GM18508 (cell line): ENCODE data around the gene DDC.
"Not testable (repeated sequence)": the region's sequence is repeated elsewhere in the genome, so short reads cannot be mapped to it uniquely, and the experiment has no call there.

ENCODE experiments used
- ATAC-seq: cut with Tn5 transposase; IDR thresholded peaks from one replicate; pipeline ENCODE4 v1.9.1; 2021; ENCODE audit warnings: moderate number of reproducible peaks; ENCODE audit not compliant: insufficient read depth, unreplicated experiment

The DDC gene

DNA sequence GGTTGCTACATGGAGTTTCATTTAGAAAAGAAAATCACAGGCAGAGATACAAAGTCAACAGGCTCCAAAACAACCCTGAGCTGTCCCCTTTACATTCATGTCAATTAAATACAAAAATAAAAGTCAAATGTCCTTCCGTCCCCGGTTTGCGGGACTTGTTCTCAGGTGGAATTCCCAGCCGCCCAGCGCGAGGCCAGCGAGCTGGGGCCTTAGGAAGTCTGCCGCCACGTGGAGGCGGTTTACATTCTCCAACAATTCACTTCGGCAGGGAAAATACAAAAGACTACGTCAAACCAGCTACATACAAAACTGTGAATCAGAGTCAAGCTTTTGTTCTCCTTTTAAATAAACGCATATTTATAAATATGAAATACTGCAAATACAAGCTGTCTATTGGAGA, 25.3 kb upstream of the DDC start:
- no peak for ATAC-seq

DNA sequence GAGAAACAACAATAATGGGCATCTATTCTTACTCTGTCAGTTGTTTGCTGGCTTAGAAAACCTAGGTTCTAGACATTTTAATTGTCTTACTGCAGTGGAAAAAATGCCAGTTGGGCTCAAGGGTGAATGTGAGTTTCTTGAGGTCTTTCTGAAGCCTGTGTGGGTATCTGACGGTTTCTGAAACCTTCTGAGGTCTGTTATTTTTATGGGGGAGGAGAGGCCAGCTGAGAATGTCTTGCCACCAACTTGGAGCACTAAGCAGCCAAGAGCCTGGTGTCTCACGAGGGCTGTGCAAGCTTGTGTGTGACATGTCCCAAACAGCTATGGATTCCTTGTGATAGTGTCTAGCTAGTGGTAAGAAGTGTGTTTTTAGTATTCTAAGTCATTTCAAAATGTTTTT, 24.2 kb upstream of the DDC start:
- no peak for ATAC-seq

DNA sequence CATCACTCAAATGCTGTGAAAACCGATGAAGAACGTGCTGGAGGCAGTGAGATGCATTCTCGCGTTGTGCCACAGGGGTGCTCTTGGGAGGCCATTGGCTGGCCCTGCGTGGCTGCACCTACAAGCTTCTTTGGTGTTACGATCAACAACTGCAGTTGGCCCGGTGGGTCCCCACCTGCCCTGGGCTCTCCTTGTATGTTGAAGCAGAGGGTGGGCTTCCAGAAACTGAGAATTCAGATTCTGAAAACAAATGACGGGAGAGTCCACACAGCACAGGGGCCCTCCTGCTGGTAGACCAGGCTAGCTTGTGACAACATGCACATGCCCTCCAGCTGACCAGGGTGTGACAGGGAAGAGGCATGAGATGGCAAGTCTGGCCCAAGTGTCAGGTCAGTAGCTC, 23.7 kb upstream of the DDC start:
- ATAC-seq: no peak

DNA sequence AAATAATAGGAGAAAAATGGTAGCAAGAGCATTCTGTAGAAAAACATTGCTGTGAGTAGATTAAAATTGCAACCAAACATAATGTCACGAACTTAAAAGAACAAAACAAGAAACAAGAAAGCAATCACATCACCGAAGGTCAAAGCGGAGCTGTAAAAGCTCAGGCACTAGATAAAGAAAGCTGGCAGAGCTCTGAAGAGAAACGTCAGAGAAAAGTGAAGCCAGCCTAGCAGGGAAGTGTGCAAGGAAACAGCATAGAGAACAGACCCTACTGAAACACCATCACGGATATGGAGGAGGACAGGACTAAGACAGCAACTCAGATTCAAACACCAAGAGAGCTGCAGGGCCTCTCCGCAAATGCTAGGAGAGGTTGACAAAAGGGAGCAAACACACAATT, 22.5 kb upstream of the DDC start:
- no peak for ATAC-seq

DNA sequence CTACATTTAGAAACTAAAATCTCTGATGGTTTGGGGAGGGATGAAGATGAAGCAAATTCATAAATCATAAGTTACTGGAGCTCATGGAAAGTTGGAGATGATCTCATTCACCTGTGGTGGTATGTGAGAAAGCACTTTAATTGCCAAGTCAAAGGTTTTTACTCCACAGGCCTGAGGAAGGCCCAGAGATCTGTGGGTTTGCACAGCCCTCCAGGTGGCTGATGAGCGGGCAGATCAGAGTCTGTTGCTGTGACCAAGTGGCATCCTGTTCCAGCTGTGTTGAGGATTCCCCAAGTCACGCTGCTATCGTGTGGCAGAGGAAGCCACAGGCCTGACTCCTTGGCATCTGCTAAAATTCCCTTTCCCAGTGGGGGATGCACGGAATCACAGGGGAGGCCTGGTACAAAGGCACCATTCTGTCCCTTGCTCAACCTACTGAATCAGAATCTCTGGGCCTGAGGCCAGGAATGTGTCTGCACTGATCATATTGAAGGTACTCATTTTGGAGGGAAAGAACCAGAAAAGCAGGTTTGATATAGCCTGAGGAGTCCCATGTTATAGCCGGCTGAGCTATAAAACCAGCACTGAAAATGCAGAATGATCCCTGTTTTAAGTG, 19.7 kb upstream of the DDC start:
- no peak for ATAC-seq

DNA sequence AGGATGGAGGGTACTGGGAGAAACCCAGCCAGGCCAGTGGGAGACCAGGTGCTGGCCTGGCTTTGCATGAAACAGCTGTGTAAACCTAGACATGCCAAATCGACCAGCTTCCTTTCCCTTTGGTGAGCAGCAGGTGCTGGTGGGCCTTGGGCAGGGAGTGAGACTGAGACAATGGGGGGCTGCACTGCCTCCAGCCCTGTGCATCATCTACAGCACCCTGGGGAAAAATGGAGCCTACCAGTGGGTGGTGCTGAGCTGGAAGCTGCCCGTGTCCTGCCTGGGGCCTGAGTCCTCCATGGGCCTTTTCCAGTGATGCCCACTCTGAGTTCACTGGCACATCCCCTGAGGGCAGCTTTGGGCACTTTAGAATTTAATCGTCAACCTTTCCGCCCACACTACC, 19.2 kb upstream of the DDC start:
- no peak for ATAC-seq

DNA sequence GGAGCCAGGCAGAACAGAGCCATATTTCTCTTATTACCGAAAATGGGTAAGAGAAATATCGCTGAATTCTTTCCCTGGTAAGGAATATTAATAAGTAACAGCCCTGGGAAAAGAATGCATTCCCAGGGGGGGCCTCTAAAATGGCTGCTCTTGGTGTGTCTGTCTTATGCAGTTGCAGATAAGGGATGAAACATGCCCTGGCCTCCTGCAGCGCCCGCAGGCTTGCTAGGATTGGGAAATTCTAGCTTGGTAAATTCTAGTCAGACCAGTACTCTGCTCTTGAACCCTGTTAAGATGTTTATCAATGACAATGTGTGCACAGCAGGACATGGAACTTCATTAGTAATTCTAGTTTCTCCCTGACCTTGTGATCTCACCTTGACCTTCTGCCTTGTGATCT, 18.1 kb upstream of the DDC start:
- ATAC-seq: not testable (repeated sequence)

DNA sequence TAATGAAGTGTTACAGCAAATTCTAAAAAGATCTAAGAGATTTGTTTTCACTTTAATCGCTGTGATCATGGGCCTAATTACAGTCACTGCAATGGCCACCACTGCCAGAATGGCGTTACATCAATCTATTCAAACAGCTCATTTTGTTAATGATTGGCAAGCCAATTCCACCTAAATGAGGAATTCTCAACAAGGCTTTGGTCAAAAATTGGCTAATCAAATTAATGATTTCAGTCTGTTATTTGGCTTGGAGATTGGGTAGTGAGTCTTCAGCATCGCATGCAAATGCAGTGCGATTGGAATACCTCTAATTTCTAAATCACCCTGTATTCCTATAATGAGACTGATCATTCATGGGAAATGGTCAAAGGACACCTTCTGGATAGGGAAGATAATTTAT, 17.1 kb upstream of the DDC start:
- ATAC-seq: not testable (repeated sequence)

DNA sequence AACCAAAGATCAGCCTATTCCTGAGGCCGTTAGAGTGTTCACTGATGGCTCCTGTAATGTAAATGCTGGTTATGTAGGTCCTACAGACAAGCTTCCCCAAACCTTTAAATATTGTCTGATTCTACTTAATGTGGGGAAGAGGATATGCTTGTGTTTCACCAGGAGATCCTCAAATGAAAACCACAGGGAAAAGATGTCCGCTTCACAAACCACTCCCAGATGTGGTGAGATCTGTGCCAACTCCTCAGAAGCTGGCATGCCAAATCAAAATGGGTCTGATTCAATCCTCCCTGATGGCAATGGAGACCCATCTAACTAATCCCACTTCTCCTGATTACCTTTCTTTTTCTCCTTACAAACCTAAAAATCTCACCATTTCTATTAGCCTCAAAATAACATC, 15.5 kb upstream of the DDC start:
- ATAC-seq: not testable (repeated sequence)

DNA sequence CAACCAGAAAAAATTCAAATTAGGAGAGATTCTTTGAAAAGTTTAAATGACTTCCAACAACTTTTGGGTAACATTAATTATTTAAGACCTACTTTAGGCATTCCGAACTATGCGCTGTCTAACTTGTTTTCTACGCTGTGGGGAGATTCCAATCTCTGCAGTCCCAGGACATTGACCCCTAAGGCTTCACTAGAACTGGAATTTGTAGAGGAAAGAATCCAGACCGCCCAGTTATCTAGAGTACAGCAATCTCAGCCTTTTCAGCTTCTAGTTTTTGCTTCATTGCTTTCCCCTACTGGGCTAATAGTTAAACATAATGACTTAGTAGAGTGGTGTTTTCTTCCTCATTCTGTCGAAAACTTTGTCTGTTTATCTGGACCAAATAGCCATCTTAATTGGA, 14.9 kb upstream of the DDC start:
- ATAC-seq: no peak

DNA sequence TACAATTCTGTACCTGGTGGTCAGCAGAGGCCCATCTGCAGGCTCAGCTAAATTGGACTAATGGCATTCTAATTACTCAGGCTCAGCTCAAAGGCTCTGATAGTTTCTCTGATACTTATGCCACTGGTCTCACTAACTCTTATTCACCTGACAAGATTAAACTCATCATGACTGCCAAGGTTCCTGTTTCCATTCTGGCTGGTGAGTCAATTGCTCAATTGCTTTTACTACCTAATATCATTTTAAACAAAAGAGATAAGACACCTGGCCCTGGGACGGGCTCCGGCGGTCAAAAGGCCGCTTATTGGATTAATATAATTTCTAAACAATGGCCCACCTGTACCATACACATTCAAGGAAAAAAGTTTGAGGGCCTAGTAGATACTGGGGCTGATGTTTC, 12.9 kb upstream of the DDC start:
- ATAC-seq: not testable (repeated sequence)

DNA sequence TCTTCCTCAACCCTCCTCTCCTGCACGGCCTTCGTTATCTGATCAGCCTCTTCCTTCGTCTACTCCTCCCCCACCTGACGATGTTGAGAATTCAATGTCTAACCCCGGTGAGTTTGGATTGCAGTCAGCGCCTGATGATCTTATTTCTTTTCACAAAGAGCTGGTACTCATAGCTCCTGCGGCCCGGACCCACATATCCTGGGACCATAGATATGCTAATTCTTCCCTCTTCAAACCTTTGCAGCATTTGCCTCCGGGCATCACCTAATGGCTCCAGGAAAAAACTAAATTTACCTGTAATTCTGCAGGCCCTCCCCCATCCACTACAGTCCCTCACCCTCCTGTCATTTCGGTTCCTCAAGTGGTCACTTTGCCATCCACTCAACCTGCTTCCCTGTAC, 12.4 kb upstream of the DDC start:
- ATAC-seq: no peak

DNA sequence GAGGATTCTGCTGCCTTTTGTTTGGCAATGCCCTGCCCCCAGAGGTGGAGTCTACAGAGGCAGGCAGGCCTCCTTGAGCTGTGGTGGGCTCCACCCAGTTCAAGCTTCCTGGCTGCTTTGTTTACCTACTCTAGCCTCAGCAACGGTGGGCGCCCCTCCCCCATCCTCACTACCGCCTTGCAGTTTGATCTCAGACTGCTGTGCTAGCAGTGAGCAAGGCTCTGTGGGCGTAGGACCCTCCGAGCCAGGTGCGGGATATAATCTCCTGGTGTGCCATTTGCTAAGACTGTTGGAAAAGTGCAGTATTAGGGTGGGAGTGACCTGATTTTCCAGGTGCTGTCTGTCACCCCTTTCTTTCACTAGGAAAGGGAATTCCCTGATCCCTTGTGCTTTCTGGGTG, 11.2 kb upstream of the DDC start:
- not testable (repeated sequence) for ATAC-seq

DNA sequence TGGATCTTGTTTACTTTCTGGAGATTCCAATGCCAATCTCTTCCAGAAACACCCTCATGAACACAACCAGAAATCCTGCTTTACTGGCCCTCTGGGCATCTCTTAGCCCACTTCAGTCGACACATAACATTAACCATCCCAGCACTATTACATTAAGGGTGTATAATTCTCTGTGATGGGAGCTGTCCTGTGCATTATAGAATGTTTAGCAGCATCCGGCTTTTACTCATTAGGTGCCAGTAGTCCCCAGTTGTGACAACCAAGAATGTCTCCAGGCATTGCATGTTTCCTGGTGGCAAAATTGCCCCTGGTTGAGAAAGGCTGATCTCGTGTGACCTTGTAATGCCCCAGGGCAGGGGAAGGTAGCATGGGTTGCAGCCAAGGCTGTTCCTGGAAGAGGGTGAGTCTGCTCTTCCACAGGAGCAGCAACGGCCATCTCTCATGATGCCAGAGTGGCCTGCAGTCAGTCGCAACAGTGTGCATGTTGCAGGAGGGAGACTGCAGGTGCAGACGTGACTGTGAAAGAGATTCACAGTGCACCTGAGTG, 2.6 kb upstream of the DDC start:
- ATAC-seq: no peak

DNA sequence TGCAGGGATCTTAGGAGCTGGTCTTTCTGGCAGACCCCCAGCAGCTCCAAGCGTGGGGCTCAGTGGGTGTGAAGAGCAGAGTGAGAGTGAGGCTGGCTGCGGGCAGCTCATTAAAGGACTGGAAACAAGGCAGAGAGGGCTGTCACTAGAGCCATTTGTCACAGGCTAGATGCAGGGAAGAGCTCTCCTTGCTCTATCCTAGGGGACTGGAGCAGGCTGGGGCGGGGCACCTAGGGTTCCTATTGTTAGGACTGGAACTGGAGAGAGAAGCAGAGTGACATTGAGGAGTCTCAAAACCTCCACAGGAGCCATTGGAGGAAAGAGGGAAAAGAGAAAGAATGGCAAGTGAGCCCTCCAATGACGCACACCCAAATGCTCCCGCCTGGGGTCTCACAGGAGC, 772 bp upstream of the DDC start:
- no peak for ATAC-seq

DNA sequence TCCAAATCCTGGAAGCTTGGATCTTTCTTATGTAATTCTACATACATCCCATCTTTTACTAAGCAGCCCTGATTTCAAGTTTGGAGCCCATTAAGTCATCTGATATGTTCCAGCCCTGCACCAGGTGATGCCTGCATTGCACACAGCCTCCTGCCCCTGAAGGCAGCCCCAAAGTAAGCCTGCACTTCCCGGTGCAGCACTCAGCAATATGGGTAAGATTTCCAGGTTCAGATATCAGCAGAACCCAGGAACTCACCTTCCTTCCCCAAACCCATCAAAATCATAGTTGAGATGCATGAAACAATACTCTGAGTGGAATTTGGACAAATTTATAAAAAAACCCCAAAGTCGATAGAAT, 333 bp upstream of the DDC start:
- no peak for ATAC-seq

DNA sequence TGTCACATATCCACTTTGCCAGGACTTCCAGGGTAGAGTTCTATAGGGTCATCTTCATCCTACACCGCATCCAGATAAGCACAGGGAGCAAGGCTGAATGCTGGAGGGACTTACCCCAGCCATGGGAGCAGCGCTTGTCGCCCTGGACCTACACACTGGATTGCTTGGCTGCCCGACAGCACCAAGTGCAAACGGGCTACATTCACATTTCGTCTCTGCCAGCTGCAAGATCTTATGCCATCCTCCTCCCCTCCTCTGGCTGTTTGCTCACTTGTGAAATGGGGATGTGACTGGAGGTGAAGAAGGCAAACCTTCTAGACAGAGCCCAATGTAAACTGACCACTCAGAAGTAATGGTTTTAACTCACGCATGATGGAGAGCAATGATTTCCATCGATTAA, 1.0 kb downstream of the DDC start:
- no peak for ATAC-seq

DNA sequence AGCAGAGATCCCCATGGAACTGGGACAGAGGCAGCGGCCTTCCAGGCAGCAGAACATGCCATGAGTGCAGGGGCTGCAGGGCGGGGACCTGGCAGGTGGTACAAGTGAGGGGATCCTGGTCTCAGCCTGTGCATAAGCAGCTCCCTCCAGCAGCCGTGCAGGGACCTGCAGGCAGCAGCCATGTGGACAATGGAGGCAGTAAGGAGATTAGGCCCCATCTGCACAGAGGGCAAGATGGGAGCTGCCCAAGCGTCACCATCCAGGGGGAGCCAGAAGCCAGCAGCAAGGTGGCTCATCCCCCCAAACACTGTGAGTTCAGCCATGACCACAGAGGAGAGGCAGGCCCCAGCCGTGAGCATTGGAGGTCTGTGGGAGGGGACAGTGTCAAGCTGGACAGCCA, 3.1 kb downstream of the DDC start:
- no peak for ATAC-seq

DNA sequence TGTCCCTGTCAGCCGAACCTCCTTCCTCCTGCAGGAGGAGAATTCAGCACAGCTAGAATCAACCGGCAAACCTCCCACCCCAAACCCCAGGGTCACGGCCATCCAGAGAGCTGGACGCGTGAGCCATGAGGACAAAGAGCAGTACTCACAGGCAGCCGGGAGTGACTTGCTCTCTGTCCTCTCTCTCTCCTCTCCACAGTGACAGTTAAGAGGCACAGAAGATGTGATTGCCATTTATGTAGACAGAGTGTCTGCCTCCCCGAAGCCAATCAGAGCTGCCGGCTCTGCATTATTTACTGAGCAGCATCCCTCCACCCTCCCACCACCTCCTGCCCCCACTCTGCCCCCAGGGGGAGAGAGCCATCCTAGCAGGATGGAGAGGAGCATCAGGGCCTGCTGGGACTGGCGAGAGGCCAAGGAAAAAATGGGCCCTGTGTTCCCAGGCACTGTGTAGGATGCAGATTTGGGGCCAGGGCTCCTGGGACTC, 4.3 kb downstream of the DDC start:
- ATAC-seq: no peak

DNA sequence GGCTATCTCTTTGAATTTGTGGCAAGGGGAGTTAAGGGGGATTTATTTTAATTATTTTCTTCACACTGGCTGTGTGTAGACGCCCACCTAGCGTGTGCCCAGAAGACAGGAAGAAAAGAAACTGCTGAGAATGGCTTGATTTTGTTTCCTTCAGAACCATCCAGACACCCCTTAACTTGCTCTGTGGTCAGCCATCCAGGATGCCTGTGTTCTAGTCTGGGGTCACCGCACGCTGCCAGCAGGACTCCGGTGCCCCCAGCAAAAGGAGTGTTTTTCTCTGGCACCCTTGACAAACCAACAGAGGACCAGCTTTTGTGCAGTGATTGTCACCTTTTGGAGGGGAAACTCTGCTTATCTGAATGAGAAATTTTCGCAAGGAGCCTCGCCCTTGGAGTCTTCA, 5.3 kb downstream of the DDC start:
- ATAC-seq: no peak

DNA sequence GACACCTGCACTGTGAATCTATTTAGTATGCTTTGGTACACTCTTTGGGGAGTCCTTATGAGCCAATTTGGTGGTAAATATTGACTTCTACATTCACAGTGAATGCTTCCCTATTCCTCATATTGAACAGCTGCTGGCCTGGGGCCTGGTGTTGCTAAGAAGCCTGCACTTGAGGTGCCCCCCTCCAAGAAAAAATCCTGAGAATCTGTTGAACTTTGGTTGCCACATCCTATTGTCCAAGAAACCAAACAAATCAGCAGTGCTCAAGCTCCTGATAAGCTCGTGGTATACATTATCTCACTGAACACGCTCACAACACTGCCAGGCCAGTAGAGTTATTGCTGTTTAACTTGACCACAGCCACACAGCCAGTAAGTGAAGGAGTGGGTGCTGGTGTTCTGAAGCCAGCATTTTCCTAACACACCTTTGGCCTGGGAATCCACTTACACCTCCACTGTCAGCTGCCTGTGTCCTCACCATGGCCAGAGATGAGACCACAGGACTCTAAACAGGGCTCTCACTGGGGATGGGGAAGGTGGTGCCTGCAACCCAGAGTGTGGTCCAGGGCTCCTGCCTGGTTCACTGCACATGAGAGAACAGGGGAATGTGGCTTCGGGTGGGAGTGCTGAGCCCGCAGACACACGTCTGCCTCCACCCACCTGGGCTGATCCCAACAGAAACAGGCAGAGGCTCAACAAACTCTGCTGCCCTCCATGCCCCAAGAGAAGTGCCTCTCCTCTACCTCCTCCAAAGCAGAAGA, 6.7 kb downstream of the DDC start:
- ATAC-seq: no peak

DNA sequence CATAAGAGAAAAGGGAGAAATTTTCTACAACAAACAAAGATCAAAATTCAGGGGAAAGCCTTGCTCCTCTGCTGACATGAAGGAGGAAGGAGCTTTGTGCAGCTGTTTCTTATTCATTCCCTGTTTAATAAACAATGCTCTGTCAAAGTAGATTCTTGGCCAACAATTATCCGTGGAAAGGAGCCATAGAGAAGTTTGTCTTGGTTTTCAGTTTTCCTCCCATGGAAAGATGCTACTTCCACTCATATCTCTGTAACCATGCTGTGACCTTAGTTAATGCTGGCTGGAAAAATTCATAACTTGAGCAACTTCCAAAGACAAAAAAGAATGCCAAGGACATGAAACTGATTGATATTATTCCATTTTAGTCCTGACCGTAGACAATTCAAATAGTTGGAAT, 8.1 kb downstream of the DDC start:
- ATAC-seq: no peak
